Prostate gland (tissue), 2 donors: ENCODE measurements around the gene DOCK2. TPM values are rescaled to one million over a fixed set of nuclear protein-coding genes. Genes with fewer than 3 reads are reported as not detected.

Source experiments
- DNase-seq: peaks from one replicate; pipeline ENCODE4 v3.0.0-alpha.2; 2019; ENCODE audit warnings: low spot score
- H3K27ac ChIP-seq, 2 donors: fragments of 200-600 bp; sonication (generic); 2 replicates each; pipeline ENCODE4 v1.5.1; 2017 to 2019
- H3K27me3 ChIP-seq: fragments of 200-600 bp; sonication (generic); replicated peaks from 2 replicates; pipeline ENCODE4 v1.5.1; 2019; ENCODE audit not compliant: insufficient read depth
- H3K36me3 ChIP-seq, 2 donors: fragments of 200-600 bp; sonication (generic); 1 replicate in 1 of 2; 2 replicates in 1 of 2; pipeline versions ENCODE4 v1.5.1 to v1.8.1; 2017 to 2019
- H3K4me1 ChIP-seq: fragments of 200-600 bp; sonication (generic); replicated peaks from 2 replicates; pipeline ENCODE4 v1.5.1; 2019
- H3K4me3 ChIP-seq, 2 donors: fragments of 200-600 bp; sonication (generic); 2 replicates each; pipeline ENCODE4 v1.5.1; 2017 to 2019
- H3K9me3 ChIP-seq: fragments of 200-600 bp; sonication (generic); 2 replicates; pipeline ENCODE4 v1.5.1; 2017
- CTCF ChIP-seq, 4 experiments: fragments of 200-600 bp in 2 of 4; fragments of 450-650 bp in 2 of 4; sonication (generic) in 2 of 4; IDR thresholded peaks; 1 replicate in 3 of 4; 2 replicates in 1 of 4; pipeline ENCODE4 v1.5.1; 2016 to 2019; ENCODE audit warnings: antibody characterized with exemption in 4 of 4, mild to moderate bottlenecking in 2 of 4, moderate library complexity in 2 of 4
- POLR2A ChIP-seq: fragments of 450-650 bp; IDR thresholded peaks from one replicate; pipeline ENCODE4 v1.6.1; 2016; ENCODE audit warnings: antibody characterized with exemption, mild to moderate bottlenecking
- POLR2AphosphoS5 ChIP-seq: sonication (generic); formaldehyde crosslinking; IDR thresholded peaks from one replicate; pipeline ENCODE4 v1.6.1; 2017; ENCODE audit warnings: antibody characterized with exemption
- WGBS: methylation state at CpG from one replicate; pipeline ENCODE4 v1.1.5; 2018; 5-methylcytosine and 5-hydroxymethylcytosine counted together
- intact Hi-C: fragments of 100-400 bp; cut with DNase I; formaldehyde crosslinking; loops from one replicate; pipeline ENCODE4 v1.14.2; 2022
- total RNA-seq, 2 donors: library from RNA; depleted of rRNA; stranded (reverse); fragments of >200 nt; gene quantifications; one replicate each; pipeline ENCODE4 v1.1.0, GENCODE V29; 2016

The DOCK2 gene
- total RNA-seq, 2 donors from 2014 or later, result 2.5 to 6.2 TPM

DNA sequence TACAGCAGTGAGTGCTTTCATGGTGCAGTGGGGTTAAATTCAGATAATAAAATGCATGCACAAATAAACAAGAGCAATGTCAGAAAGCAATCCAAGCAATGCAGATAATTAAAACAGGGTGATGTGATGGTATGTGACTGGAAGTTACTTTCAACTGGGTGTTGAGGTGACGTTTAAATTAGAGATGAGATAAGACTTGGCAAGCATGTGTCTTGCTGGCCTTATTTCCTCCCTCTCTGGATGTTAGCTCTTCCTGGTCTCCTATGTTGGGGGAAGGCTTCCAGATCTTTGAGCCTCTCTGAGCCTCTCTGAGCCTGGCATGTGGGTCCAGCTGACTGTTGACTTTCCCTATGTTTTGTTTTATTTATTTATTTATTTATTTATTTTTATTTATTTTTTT is 54.4 kb downstream of the DOCK2 start:
- Histone ChIP-seq H3K27ac (no peak overlapping the region), H3K4me3 (no peak overlapping the region), H3K27me3 (no peaks in the 10 kb centered on the region), H3K9me3 (no peaks in the 10 kb centered on the region), H3K4me1 (no peaks in the 10 kb centered on the region), H3K36me3 (no peaks in the 10 kb centered on the region)
- DNase-seq, result no peak
- intact Hi-C loops, result no loop called here
- 56% methylated on average over 1 of the region's 1 CpG for WGBS
- TF ChIP-seq POLR2AphosphoS5, result no peak
- TF ChIP-seq POLR2A, result no peak
- TF ChIP-seq CTCF (IDR thresholded peaks at IDR 0.05), result no peak

- intact Hi-C loops, result no loop called here
- no peak overlapping the region for H3K4me3 ChIP-seq
- H3K4me1 ChIP-seq, result no peaks in the 10 kb centered on the region
- no peaks in the 10 kb centered on the region for H3K36me3 ChIP-seq
- TF ChIP-seq POLR2AphosphoS5, result no peak
- no peak for TF ChIP-seq CTCF (IDR thresholded peaks at IDR 0.05)
- TF ChIP-seq POLR2A, result no peak
- no peaks in the 10 kb centered on the region for H3K27me3 ChIP-seq
- H3K27ac ChIP-seq, result no peak overlapping the region
- H3K9me3 ChIP-seq, result no peaks in the 10 kb centered on the region
- WGBS, result 92% methylated on average over 3 of the region's 3 CpGs
- DNase-seq, result no peak
Measured at GRCh38 chr5:169694091-169694625, 57.1 kb downstream of the DOCK2 start.

DNA sequence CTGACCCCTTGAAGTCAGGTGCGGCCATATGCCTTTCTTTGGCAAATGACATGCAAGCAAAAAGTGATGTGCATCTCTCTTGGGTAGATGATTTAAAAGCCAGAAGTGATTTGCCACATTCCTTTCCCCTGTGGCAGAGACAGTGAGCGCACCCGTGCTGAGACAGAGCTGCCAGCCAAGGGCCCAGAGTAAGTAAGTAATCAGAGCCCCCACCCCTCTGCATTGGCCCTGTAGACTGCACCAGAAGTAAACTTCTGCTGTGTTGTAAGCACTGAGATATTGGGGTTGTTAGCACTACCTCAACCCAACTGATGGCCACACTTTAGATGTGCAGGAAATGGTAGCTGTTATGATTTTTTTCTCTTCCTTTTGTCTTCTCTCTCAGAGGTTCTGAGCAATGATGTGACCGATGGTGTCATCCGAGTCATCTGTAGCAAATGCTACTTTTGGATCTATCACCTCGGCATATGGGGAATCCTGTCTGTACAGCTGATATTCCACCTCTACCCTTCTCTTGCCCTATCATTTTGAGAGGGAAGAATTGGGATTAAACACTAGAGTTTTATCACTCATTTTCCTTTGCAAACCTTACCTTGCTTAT is 58.0 kb downstream of the DOCK2 start:
- Histone ChIP-seq H3K4me3 (no peak overlapping the region), H3K27me3 (no peaks in the 10 kb centered on the region), H3K4me1 (no peaks in the 10 kb centered on the region), H3K9me3 (no peaks in the 10 kb centered on the region), H3K27ac (no peak overlapping the region), H3K36me3 (no peaks in the 10 kb centered on the region)
- no peak for DNase-seq
- 85% methylated on average over 6 of the region's 6 CpGs for WGBS
- no peak for TF ChIP-seq POLR2A
- no peak for TF ChIP-seq CTCF (IDR thresholded peaks at IDR 0.05)
- no peak for TF ChIP-seq POLR2AphosphoS5
- intact Hi-C loops, result no loop called here

GRCh38 chr5:169695919-169696490 is 58.9 kb downstream of the DOCK2 start:
- Histone ChIP-seq H3K4me3 (no peak overlapping the region), H3K36me3 (no peaks in the 10 kb centered on the region), H3K27me3 (no peaks in the 10 kb centered on the region), H3K9me3 (no peaks in the 10 kb centered on the region), H3K4me1 (no peaks in the 10 kb centered on the region), H3K27ac (no peak overlapping the region)
- no peak for DNase-seq
- no peak for TF ChIP-seq CTCF (IDR thresholded peaks at IDR 0.05)
- no peak for TF ChIP-seq POLR2AphosphoS5
- TF ChIP-seq POLR2A, result no peak
- 67% methylated on average over 8 of the region's 8 CpGs for WGBS
- intact Hi-C loops, result no loop called here
